ENCODE measurements around the gene DNAH1.

Gene DNAH1

GRCh38 chr3:52406791-52407510 is 90.8 kb downstream of the DNAH1 start:
- DNase-seq = no peak

- no peak for DNase-seq
Measured at GRCh38 chr3:52407779-52408178, 91.7 kb downstream of the DNAH1 start.

GRCh38 chr3:52408466-52408865 is 92.3 kb downstream of the DNAH1 start:
- DNase-seq = no peak

- DNase-seq = no peak
Measured at GRCh38 chr3:52415800-52416199, 99.7 kb downstream of the DNAH1 start.

GRCh38 chr3:52420388-52420787 is 104.3 kb downstream of the DNAH1 start:
- no peak for DNase-seq

GRCh38 chr3:52422669-52423068 is 106.5 kb downstream of the DNAH1 start:
- DNase-seq = no peak

- no peak for DNase-seq
Measured at GRCh38 chr3:52423173-52423572, 107.1 kb downstream of the DNAH1 start.

- DNase-seq = peak; percentile 20
Measured at GRCh38 chr3:52428151-52429005, 112.3 kb downstream of the DNAH1 start.

- DNase-seq = no peak
Measured at GRCh38 chr3:52429031-52429430, 112.9 kb downstream of the DNAH1 start.

GRCh38 chr3:52429779-52430415 is 113.8 kb downstream of the DNAH1 start:
- no peak for DNase-seq

GRCh38 chr3:52430416-52430810 is 114.3 kb downstream of the DNAH1 start:
- DNase-seq = no peak

- no peak for DNase-seq
Measured at GRCh38 chr3:52431459-52432223, 115.5 kb downstream of the DNAH1 start.

GRCh38 chr3:52432225-52432624 is 116.1 kb downstream of the DNAH1 start:
- no peak for DNase-seq

- DNase-seq = no peak
Measured at GRCh38 chr3:52432691-52433141, 116.6 kb downstream of the DNAH1 start.

- DNase-seq = no peak
Measured at GRCh38 chr3:52433328-52433995, 117.3 kb downstream of the DNAH1 start.

GRCh38 chr3:52433996-52434479 is 117.9 kb downstream of the DNAH1 start:
- DNase-seq = no peak

GRCh38 chr3:52434491-52435115 is 118.5 kb downstream of the DNAH1 start:
- no peak for DNase-seq

GRCh38 chr3:52435246-52436101 is 119.4 kb downstream of the DNAH1 start:
- DNase-seq = no peak

GRCh38 chr3:52436500-52437149 is 120.5 kb downstream of the DNAH1 start:
- DNase-seq = no peak

All from central memory CD4-positive, alpha-beta T cell (primary cell).